NCI-H345 treated with DMSO at 0.1 percent for 48 hours (cell line): ENCODE results near the gene FGF14.

Source experiments
- DNase-seq: peaks from one replicate; lab custom pipeline; 2025; ENCODE audit not compliant: unreplicated experiment; lab: John Stamatoyannopoulos, UW

Gene FGF14

DNA sequence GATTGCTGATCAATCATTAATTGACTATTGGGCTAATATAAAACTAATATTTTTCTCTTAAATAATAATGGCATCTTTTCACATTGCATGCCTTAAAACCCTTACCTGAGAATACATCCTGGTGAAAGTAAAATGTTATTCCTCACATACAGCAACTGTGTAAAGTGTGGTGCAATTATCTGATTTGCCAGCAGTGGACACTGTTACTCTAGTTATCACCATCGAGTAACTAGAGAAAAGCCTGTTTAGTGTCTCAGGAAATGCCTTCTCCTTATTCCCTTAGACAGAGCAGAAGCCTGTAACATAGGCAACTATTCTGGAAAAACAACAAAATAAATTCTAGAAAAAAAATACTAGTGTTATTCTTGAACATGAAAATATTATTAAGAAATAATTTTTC lies 459.8 kb downstream of the FGF14 start:
- peak; percentile 79 for DNase-seq

DNA sequence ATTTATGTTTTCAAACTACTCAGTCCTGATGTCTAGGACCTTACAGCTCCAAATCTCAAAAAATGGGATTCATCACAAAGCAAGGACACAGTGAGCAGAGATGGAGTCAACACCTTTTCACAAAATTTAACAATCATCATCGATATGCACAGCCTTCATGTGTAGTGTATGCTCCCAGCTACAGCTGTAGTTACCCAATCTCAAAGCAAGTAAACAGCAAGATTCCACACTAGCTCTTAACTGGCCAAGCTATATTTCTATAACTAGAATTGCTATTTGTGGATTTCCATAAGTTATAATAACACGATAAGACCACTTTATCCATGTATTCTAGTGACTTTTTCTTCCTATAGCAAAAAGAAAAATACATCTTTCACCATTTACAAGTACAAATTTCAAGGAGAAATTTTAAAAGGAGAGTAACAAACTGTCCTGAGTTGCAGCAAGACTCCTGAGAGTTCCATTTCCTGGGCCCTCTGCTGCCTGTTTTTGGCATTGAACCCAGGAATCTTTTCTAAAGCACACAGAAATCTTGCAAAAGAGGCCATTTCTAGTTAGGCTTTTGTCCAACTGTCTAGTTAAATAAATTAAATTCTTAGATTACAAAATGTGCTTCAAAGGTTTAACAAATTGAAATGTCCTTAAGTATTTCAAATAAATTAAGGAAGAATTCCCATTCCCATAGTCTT lies 460.6 kb downstream of the FGF14 start:
- no peak for DNase-seq

DNA sequence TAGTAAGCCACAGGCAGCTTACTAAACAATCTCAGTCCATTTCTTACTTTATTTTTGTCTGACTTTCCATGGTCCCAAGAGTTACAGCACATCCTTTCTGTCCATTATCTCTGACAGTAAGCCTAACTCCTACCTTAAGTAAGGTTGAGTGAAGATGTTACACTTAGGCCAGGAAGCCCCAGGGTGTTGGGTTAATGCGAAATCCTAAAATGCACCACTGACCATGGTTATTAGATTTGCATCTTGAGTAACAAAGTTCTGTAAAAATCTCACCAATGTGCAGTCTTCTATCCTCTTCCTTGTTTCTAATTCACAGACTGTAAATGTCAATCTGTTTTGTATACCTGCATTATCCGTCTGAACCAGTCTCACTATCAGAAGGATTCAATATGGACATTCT lies 462.5 kb downstream of the FGF14 start:
- DNase-seq: no peak

DNA sequence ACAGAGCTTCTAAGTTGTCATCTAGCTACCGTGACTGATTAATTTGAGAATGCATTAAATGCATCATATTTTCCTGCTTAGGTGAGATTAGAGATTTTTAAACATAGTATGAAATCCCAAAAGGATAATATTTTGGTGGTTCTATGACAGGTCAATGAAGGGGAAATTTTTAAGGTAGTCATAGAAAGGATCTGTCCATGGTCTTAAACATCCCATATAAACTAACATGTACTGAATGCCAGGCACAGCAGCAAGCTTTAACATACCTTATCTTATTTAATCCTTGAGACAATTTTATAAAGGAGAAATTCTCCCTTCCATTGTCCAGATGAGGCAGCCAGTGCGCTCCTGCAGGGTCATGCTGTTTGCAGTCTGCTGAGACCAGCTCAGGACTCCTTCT lies 466.0 kb downstream of the FGF14 start:
- DNase-seq: no peak

DNA sequence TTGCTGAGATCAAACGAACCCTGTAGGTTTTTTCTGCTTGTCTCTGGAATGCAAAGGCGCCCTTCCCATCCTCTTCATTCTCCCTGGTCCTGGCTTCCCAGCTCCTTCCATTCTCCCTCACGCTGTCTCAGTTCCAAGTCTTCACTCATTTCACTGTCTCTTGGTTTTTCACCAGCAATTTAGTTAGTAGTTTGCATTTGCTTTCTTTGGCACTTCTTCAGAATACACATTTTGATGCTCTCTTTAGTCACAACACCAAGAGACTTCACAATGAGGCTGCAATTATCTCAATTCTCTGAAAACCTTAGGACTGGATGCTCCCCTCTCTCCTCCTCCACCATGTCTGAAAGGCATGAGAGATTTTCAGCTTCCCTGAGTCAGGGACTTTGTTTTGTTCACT lies 470.7 kb downstream of the FGF14 start:
- DNase-seq: no peak

DNA sequence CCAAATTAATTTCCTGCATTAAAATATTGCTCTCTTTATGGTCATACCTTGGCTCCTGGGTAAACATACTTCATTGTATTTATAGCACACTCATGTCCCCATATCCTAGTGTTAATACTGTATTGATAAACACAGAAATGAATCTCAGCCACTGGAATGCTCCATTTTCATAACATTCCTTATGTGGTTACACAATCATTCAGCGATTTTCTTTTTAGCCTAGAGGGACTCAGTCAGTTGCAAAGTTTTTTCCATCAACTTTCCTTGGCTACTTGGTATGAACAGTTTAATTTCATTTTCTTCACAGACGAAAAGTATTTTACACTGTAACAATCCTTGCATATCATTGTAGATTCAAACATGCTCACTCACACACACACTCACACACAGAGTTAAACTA lies 471.5 kb downstream of the FGF14 start:
- no peak for DNase-seq

DNA sequence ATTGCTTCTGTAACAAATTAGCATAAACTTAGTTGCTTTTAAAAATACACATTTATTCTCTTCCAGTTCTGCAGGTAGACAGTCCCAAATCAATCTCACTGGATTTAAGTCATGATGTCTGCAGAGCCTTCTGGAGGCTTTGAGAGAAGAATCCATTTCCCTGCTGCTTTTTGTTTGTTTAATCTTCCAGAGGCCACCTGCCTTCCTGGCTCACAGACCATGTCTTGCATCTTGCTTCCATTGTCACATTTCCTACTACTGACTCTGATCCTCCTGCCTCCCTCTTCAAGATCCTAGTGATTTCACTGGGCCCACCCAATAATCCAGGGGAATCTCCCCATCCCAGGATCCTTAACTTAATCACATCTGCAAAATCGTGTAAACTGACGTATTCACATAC lies 476.1 kb downstream of the FGF14 start:
- peak; percentile 66 for DNase-seq

DNA sequence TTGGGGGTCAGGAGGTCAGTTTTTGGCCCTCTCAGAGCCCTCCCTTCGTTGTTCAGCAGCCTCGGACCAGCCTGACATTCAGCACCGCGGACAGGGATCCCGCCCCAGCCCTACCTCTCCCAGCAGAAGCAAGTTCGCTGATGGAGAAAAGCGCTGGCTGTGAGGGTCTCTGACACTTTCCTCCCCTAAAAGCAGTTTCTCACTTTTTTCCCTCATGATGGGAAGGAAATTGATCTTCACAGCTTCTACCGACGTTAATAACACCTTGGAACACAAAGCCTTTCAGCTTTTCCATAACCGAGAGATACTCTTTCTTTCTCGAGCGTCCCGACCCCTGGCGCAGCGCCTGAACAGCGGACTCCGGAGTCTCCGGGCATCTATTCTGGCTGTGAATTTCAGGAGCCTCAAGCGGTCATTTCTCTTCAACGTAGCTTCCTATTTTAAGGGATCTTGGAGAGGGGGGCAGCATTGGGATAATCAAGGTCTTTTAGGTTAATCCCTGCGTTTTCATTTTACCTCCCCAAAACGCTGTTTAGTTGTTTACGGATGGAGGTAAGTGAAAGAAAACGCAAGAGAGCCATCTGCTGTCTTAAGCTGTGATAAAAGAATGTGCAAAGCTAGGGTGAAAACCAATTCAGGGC lies 482.2 kb downstream of the FGF14 start:
- peak; percentile 69 for DNase-seq

DNA sequence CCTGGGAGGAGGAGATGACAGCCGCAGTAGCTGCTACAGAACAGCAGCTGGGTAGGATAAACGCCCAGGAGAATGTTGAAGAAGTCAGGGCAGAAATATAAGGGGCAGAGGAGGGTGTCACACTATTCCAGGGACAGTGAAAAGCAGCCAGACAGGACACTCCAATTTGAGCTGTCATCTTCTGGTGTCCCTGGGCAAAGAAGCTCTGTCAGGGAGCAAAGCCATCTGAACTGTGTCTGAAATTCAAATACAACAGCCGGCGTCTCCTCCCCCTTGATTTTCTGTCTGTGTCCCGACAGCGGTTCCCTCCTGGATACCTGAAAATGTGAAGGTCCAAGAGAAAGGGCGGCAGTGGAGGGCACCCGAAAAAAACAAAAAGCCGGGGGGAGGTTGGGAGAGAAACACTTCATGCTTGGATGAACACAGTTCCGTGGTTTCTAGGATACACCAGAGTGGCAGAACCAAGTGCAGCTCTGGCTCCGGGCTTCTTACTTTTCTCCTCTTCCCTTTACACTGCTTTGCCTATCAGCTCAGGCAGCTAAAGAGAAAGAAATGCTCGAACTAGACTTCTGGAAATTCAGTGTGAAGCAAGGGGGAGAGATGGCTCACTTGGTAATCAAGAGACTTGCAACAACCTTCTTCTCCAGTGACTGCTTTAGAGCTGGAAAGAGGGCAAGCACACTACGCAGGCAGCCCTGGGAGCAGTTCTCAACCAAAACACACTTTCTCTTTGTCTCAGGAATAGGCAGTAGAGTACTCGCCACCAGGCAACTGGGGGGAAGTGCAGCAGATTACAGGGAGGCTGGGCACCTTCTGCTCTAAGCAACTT lies 483.8 kb downstream of the FGF14 start:
- DNase-seq: peak; percentile 95

DNA sequence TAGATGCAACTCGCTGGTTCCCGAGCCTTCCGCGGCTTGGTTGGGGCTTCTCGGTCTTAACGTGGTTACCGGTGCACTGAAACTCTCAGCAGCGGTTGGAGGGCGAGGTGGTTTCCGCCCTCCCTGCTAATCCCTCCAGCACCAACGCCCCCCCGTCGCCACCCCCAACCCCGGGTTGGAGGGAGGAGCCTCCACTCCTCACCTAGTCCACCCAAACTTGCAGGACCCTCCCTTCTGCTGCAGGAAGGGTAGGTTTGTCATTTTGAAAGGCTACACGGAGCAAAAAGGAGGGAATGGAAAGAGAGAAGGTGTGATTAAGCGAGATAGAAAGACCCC lies 484.4 kb downstream of the FGF14 start:
- DNase-seq: peak; percentile 90

DNA sequence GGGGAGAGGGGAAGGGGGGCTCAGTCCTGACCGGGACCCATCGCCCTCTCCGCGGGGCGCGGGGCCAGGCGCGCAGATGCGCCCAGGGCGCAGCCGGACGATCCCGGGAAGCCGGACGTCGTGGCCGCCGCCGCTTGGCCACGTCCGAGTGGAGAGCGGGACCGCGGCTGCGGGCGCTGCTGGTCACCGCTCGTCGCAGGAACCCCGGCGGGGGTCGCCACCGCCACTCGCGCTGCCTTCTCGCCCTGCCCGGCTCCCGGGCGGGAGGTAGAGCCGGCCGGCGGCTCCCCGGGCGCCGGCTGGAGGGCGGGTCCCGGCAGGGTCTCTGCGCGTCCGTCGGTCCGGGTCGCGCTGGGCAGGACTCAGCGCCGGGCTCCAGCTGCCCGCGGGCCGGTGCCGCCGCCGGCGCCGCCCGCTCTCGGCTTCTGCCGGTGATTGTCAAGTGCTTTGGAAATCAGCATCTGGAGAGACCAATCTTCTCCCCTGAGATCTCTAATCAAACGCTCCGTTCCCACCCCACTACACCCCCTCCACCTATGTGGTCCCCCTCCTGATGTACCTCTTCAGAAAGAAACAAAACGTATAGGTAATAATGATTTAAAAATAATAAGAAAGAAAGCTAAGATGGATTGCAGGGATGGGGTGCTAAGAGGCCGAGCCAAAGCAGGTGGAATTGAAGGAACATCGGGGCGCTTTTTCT lies 484.9 kb downstream of the FGF14 start:
- no peak for DNase-seq

DNA sequence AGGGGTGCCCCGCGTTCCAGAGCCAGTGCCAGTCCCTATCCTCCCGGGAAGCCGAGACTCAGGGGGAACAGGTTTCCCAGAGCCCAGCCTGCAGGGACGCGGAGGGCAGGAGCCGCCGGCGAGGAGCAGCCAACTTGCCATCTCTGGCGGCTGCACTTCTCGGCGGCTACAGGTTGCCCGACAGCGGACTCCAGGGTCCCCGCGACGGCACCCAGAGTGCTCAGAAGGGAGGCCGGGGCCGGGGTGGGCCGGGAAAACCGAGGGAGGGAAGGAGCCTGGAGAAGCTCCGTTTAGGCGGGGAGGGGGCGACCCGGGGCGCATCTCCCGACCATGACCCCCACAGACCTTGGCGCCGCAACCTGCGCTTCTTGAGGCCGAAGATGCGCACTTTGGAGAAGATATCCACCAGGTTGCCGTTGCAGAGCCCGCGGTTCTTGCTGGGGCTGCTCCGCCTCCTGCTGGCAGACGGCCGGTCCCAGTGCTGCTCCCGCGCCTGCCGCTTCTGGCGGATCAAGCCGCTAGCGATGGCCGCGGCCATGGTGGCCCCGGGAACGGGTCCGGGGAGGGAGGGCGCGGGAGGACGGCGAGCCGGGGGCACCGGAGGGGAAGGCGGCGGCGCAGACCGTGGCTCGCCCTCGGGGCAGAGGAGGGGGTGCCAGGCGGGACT lies 485.6 kb downstream of the FGF14 start:
- no peak for DNase-seq

DNA sequence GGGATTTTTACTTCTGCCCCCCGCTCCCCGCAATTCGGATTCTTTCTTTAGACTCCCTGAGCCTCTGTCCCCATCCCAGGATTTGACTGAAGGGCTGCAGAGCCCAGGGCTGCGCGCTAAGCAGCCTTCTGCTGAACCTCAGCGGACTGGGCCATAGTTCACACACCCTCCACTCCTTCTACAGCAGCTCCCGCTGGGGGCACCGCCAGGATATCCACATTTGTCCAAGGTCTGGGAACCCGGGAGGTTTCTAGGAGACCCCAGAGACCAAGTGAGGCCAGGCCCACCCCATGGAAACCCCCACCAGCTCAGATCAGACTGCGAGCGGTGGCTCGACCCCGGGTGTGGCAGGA lies 486.1 kb downstream of the FGF14 start:
- no peak for DNase-seq

DNA sequence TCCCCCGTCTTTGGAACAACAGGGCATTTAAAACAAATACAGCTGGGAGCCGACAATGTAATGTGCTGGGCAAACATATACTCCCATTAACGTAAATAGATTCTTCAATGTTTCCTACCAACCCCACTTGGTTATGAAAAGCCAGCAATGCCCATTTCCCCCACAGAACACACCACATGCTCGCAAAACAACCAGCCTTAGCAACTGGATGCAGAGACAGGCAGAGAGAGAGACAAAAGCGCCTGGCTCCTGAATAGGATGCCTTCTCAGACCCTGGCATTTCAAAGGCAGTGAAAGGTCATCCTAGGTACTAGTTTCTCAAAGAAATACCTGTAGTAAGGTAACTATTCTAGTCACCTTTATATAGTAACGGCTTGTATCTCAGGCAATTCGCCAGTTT lies 486.5 kb downstream of the FGF14 start:
- DNase-seq: peak; percentile 86

DNA sequence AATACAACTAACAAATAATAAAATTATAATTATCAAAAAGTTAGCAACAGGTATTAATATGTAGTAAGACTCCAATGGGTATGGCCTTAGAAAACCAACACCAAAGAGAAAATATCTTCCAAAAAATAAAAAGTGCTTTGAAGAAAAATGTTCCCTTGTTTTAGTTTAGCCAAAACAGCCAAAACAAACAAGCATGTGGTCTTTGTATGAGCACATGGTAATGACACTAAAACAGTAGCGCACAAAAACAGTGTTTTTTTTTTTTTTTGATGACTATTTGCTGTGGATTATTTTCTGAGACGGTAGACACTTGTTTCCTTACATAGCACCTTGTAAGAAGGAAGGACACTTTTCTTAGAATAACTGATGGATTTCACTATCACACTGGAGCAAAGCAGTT lies 490.1 kb downstream of the FGF14 start:
- DNase-seq: no peak

DNA sequence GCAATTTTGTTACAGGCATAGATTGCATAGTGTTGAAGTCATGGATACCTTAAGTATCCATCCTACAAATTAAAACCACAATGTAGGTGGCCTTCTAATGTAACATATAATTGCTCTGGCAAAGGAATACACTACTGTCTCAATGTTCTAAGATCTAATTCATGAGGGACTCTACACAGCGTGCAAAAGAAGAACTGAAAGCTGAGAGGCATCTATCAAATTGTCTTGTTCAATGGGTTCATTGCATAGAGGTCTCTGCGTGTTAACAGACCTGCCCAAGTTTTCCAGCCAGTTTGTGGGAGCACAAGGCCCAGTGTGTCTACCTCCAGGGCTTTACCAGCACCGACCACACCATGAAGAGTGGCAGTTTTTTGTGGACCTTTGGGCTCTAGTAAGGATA lies 498.0 kb downstream of the FGF14 start:
- no peak for DNase-seq

DNA sequence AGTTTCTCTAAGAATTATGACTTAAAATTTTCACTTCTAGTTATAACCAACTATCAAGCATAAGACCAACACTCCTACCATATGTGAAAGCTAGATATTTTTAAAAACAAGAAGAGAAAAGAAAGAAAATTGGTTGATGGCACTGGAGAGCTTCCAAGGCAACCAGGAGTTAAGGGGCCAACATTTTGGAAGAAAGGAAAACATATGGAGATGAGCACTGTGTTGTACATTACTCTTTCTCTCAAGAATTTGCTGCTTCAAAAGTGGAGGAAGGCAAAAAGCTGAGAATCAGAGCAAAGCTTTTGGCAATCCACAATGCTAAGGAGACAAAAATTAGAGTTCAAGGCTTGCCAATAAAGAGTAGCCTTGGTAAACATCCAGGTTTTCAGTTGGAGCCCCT lies 503.2 kb downstream of the FGF14 start:
- DNase-seq: no peak

DNA sequence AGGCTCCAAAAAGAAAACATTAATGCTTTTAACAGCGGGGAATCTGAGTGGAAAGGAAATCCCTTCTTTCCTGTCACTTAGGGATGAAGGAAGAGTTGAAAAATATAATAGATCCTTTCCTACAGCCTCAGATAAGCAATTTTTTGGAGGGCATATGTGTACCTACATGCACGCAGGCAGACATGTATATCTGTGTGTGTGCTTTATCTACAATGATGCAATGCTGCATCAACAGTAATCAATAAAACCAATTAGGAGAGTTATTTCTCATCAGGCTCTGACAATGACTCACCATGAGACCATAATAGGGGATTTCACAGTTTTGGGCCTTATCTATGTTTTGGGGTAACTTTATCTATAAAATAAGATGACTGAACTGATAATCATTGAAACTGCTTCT lies 505.3 kb downstream of the FGF14 start:
- no peak for DNase-seq

DNA sequence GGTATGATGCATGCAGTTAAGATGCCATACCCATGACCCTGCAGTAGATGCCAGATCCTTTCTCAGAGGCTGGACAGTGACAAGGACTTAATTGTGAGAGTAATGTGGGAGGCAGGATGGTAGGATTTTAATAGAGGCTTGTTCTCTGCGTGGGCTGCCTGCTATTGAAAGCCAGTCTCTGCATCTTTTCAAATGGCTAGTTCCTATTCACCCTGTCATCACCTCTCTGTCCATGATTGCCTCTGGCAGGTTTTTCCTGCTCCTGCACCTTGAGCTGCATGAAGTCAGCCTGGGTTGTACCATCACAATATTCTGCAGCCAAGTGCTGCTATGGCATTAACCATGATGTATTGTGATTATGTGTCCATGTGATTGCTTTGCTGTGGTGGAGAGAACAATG lies 508.8 kb downstream of the FGF14 start:
- DNase-seq: no peak

DNA sequence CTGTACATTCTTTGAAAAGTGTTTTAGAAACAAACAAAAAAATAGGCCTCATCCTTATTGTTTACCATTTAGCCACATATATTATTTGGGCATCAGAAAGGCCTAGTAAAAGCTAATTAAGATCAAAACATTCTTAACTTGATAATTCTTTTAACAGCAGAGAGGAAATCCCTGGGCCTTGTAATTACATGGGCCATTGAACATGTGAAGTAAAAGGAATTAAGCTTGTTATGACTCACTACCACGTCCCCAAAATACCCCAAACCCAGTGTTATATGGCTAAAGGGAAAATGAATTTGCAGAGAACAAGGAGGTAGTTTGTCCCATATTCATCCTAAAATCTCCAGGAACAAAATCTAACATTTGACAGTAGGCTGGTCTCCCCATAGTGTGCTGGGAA lies 509.6 kb downstream of the FGF14 start:
- DNase-seq: no peak

DNA sequence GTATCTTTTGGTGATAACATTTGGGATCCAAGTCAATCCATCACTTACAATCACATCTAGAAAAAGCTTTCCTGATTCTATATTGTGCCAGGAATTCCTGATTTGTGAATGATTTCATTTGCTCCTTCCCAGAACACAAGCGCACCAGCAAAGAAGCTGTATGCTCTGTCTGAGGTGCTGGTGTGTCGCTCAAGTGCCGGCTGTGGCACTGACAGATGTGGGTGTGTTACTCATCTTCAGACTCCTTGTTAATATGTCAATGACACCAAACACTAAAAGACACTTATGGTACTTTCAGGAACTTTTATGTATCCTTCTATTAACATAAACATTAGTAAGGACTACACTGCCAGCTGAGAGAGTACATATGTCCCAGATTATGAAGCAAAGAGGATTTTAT lies 520.3 kb downstream of the FGF14 start:
- no peak for DNase-seq
